Breast epithelium (tissue), 4 donors: ENCODE data around the gene TAMALIN. TPM values are rescaled to one million over a fixed set of nuclear protein-coding genes. Genes with fewer than 3 reads are reported as not detected.

Source experiments
- DNase-seq, 2 donors: peaks; one replicate each; pipeline ENCODE4 v3.0.0-alpha.2; 2019; ENCODE audit warnings: low spot score in 2 of 2
- H3K27ac ChIP-seq, 2 donors: fragments of 200-600 bp; sonication (generic) in 1 of 2; one replicate each; pipeline ENCODE4 v1.5.1; 2016 to 2019; ENCODE audit warnings: mild to moderate bottlenecking in 1 of 2
- H3K27me3 ChIP-seq, 2 donors: fragments of 200-600 bp; sonication (generic) in 1 of 2; one replicate each; pipeline versions ENCODE4 v1.5.1 to v1.6.0; 2017 to 2019; ENCODE audit warnings: control low read depth in 1 of 2, mild to moderate bottlenecking in 1 of 2
- H3K36me3 ChIP-seq: fragments of 200-600 bp; one replicate; pipeline ENCODE4 v1.5.1; 2019
- H3K4me1 ChIP-seq, 2 donors: fragments of 200-600 bp; sonication (generic); one replicate each; pipeline ENCODE4 v1.5.1; 2016 to 2019; ENCODE audit warnings: control low read depth in 1 of 2
- H3K4me3 ChIP-seq, 3 donors: fragments of 200-600 bp; sonication (generic); 1 replicate in 2 of 3; 2 replicates in 1 of 3; pipeline ENCODE4 v1.5.1; 2016 to 2019; ENCODE audit warnings: mild to moderate bottlenecking in 3 of 3, moderate library complexity in 2 of 3
- H3K9me3 ChIP-seq, 2 donors: fragments of 200-600 bp; sonication (generic) in 1 of 2; one replicate each; pipeline ENCODE4 v1.5.1; 2016 to 2019; ENCODE audit warnings: control low read depth in 1 of 2
- POLR2A ChIP-seq: fragments of 450-650 bp; IDR thresholded peaks from one replicate; pipeline ENCODE4 v1.6.1; 2016; ENCODE audit warnings: antibody characterized with exemption, mild to moderate bottlenecking, moderate library complexity
- POLR2AphosphoS5 ChIP-seq, 3 donors: sonication (generic); formaldehyde crosslinking; IDR thresholded peaks; one replicate each; pipeline ENCODE4 v1.6.1; 2017; ENCODE audit warnings: antibody characterized with exemption in 3 of 3
- intact Hi-C: fragments of 100-400 bp; cut with DNase I; formaldehyde crosslinking; loops from one replicate; pipeline ENCODE4 v1.15.1; 2023; ENCODE audit warnings: low total_unique reads
- total RNA-seq, 3 donors: library from RNA; depleted of rRNA; stranded (reverse); fragments of >200 nt; gene quantifications; one replicate each; pipeline ENCODE4 v1.1.0, GENCODE V29; 2016
- TF ChIP-seq, protein P1 (sequence below), 3 donors: fragments of 450-650 bp; IDR thresholded peaks; one replicate each; pipeline ENCODE4 v1.5.1; 2016 to 2017; ENCODE audit warnings: antibody characterized with exemption in 3 of 3, mild to moderate bottlenecking in 3 of 3, moderate library complexity in 3 of 3

TAMALIN gene
- total RNA-seq, 3 donors from 2014 or later, result 8.5 to 27.2 (median 16.0) TPM

DNA sequence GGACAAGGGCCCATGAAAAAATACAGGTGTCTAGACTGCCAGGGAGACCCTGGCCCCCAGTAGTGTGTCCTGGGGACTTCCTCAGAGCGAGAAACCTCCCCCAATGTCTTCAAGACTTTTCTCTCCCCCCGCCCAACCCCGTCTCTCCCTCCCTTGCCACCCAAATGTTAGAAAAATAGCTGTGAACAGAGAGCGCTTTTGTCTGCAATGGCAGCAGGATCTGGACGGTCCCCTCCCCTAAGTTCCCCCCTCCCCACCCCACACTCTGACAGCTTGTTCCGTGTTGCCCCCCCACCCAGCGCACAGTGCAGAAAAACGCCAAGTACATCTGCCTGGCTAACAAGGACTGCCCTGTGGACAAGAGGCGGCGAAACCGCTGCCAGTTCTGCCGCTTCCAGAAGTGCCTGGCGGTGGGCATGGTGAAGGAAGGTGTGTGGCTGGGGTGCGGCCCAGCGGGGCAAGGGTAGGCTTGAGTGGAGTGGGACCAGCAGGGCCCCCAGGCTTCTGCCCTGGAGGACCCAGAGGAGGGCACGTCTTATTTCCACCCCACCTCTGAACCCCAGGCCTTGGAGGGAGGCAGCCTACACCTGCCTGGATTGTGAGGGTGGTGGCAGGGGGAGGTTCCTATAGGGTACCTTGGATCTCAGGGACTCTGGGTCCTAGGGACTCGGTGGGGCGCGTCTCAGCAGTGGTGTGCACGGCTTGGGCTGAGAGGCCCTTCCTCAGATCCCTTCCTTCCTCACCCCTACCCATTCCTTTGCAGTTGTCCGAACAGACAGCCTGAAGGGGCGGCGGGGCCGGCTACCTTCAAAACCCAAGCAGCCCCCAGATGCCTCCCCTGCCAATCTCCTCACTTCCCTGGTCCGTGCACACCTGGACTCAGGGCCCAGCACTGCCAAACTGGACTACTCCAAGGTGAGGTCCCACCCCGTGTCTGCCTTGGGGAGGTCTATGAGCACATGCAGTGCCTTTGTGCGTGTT lies 49.3 kb downstream of the TAMALIN start:
- H3K4me1 ChIP-seq, result peaks cover 0 to 9% of the 10 kb centered on the region in 2 donors
- no peaks in the 10 kb centered on the region for H3K27me3 ChIP-seq
- peak overlapping the region in 1 of 2 donors; percentile 4 for H3K27ac ChIP-seq
- no peak for TF ChIP-seq POLR2AphosphoS5 (IDR thresholded peaks at IDR 0.05)
- TF ChIP-seq, protein P1, sequence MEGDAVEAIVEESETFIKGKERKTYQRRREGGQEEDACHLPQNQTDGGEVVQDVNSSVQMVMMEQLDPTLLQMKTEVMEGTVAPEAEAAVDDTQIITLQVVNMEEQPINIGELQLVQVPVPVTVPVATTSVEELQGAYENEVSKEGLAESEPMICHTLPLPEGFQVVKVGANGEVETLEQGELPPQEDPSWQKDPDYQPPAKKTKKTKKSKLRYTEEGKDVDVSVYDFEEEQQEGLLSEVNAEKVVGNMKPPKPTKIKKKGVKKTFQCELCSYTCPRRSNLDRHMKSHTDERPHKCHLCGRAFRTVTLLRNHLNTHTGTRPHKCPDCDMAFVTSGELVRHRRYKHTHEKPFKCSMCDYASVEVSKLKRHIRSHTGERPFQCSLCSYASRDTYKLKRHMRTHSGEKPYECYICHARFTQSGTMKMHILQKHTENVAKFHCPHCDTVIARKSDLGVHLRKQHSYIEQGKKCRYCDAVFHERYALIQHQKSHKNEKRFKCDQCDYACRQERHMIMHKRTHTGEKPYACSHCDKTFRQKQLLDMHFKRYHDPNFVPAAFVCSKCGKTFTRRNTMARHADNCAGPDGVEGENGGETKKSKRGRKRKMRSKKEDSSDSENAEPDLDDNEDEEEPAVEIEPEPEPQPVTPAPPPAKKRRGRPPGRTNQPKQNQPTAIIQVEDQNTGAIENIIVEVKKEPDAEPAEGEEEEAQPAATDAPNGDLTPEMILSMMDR (IDR thresholded peaks at IDR 0.05), result no peak
- TF ChIP-seq POLR2A, result no peak
- no peak overlapping the region for H3K4me3 ChIP-seq
- DNase-seq, result no peak
- no peaks in the 10 kb centered on the region for H3K36me3 ChIP-seq
- intact Hi-C loops, result no loop called here
- no peaks in the 10 kb centered on the region for H3K9me3 ChIP-seq

DNA sequence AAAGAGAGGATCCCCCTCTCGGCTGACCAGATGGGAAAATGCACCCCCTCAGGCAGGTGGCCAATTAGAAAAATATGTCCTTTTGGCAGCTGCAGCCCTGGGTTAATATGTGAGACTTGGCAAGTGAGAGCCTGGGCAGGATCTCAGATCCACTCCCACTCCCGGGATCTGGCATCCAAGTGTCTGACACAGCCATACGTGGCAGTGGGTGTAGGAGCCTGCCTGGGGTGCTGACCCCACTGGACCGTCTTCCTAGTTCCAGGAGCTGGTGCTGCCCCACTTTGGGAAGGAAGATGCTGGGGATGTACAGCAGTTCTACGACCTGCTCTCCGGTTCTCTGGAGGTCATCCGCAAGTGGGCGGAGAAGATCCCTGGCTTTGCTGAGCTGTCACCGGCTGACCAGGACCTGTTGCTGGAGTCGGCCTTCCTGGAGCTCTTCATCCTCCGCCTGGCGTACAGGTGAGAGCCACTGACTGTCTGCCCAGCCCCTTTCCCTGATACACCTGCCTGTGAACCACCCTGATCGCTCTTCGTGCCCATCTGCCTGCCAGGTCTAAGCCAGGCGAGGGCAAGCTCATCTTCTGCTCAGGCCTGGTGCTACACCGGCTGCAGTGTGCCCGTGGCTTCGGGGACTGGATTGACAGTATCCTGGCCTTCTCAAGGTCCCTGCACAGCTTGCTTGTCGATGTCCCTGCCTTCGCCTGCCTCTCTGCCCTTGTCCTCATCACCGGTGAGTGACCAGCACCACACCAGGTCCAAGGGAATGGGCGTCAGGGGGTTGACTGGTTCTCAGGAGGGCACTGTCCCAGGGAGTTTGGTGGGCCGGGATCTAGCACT lies 50.3 kb downstream of the TAMALIN start:
- Histone ChIP-seq H3K27ac (peak overlapping the region in 1 of 2 donors; percentile 16), H3K4me3 (no peak overlapping the region)
- DNase-seq, result no peak

DNA sequence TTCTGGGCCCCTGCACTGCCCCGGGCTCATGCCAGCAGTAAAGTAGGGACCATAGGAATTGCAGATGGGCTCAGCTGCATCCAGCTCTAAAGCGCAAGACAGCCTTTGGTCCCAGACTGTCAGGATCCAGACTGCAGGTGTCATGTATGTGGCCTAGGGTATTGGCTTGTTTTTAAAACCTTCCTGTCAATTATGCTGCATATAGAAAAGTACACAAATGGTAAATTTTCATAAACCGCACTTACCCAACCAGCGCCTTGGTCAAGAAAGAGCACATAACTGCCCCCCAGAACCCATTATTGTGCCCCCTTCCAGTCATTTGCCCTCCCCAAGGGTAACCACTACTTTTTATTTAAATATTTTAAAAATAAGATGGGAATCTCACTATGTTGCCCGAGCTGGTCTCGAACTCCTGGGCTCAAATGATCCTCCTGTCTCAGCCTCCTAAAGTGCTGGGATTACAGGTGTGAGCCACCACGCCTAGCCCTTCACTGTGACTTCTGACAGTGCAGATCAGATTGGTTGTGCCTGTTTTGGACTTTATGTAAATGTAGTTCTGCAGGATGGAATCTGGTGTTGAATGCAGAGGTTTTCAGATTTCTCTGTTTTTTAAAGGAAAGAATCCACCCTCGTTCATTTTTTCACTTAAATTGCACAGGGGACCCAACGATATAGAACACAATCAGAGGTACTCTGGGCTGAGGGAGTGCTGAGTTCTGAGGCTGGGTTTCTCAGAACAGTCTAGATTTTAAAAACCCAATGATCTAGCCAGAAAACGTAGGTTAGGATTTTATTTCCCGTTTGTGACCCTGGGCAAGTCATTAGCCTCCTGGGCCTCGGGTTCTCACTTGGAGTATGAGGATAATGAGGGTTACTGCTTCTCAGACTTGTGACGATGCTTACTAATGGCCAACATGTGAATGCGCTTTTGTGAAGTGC lies 51.2 kb downstream of the TAMALIN start:
- H3K9me3 ChIP-seq, result no peaks in the 10 kb centered on the region
- H3K4me1 ChIP-seq, result peaks cover 0 to 5% of the 10 kb centered on the region in 2 donors
- no peaks in the 10 kb centered on the region for H3K27me3 ChIP-seq
- DNase-seq, result no peak
- H3K36me3 ChIP-seq, result no peaks in the 10 kb centered on the region
- H3K27ac ChIP-seq, result no peak overlapping the region
- no peak overlapping the region for H3K4me3 ChIP-seq
- intact Hi-C loops, result no loop called here
- no peak for TF ChIP-seq POLR2AphosphoS5 (IDR thresholded peaks at IDR 0.05)
- TF ChIP-seq, protein P1 (IDR thresholded peaks at IDR 0.05), result no peak

More for the DNA sequence above, 50.3 kb downstream of the TAMALIN start:
- no peaks in the 10 kb centered on the region for H3K9me3 ChIP-seq
- TF ChIP-seq, protein P1 (IDR thresholded peaks at IDR 0.05), result no peak
- TF ChIP-seq POLR2AphosphoS5 (IDR thresholded peaks at IDR 0.05), result no peak
- peaks cover 0 to 9% of the 10 kb centered on the region in 2 donors for H3K4me1 ChIP-seq
- no peaks in the 10 kb centered on the region for H3K36me3 ChIP-seq
- H3K27me3 ChIP-seq, result no peaks in the 10 kb centered on the region
- intact Hi-C loops, result no loop called here

DNA sequence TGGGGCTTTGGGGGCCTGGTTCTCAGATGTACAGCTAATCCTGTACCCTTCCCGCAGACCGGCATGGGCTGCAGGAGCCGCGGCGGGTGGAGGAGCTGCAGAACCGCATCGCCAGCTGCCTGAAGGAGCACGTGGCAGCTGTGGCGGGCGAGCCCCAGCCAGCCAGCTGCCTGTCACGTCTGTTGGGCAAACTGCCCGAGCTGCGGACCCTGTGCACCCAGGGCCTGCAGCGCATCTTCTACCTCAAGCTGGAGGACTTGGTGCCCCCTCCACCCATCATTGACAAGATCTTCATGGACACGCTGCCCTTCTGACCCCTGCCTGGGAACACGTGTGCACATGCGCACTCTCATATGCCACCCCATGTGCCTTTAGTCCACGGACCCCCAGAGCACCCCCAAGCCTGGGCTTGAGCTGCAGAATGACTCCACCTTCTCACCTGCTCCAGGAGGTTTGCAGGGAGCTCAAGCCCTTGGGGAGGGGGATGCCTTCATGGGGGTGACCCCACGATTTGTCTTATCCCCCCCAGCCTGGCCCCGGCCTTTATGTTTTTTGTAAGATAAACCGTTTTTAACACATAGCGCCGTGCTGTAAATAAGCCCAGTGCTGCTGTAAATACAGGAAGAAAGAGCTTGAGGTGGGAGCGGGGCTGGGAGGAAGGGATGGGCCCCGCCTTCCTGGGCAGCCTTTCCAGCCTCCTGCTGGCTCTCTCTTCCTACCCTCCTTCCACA lies 52.0 kb downstream of the TAMALIN start:
- H3K4me1 ChIP-seq, result peaks cover 0 to 5% of the 10 kb centered on the region in 2 donors
- no peaks in the 10 kb centered on the region for H3K36me3 ChIP-seq
- no peak overlapping the region for H3K4me3 ChIP-seq
- no peak for DNase-seq
- TF ChIP-seq, protein P1 (IDR thresholded peaks at IDR 0.05), result no peak
- no peak for TF ChIP-seq POLR2A
- TF ChIP-seq POLR2AphosphoS5 (IDR thresholded peaks at IDR 0.05), result no peak
- intact Hi-C loops, result no loop called here
- no peaks in the 10 kb centered on the region for H3K9me3 ChIP-seq
- H3K27me3 ChIP-seq, result no peaks in the 10 kb centered on the region
- H3K27ac ChIP-seq, result no peak overlapping the region
